Right renal cortex interstitium (tissue), 3 donors: ENCODE results near the gene ABCF3. TPM values are rescaled to one million over a fixed set of nuclear protein-coding genes. Genes with fewer than 3 reads are reported as not detected.

Experiments used
- DNase-seq, 3 donors: peaks; one replicate each; pipeline ENCODE4 v3.0.0-alpha.2; 2013; ENCODE audit warnings: low read depth in 3 of 3, low spot score in 2 of 3
- polyA plus RNA-seq, 3 donors: library from polyadenylated mRNA; unstranded; fragments of 120-200 nt; gene quantifications; one replicate each; pipeline ENCODE4 v1.2.1, GENCODE V29; 2013; ENCODE audit not compliant: insufficient read length in 3 of 3

Gene ABCF3
- polyA plus RNA-seq, 3 donors: 55.1 to 59.6 (median 56.2) TPM

GRCh38 chr3:184230603-184231528 is 44.9 kb downstream of the ABCF3 start:
- DNase-seq: no peak

DNA sequence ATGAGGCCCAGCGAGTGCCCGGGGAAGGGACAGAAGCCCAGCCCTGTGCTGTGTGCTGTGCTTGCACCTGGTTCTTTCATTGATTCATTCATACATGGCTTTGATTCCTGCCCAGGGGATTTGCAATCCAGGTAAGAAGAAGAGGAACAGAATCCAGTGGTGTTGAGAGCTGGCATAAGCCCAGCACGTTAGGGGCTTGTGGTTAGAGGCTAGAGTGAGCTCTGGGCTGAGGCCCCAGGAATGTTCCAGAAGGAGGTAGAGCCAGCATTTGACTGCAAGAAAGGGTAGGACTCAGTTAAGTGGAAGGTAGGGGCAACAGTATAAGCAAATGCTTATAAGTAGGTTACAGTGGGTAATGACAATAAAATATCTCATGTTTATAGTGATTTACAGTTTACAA is 45.7 kb downstream of the ABCF3 start:
- no peak for DNase-seq

- DNase-seq: no peak
These were observed 47.3 kb downstream of the ABCF3 start for GRCh38 chr3:184233127-184233843.

- no peak for DNase-seq
These were observed 48.2 kb downstream of the ABCF3 start for GRCh38 chr3:184234224-184234623.

- DNase-seq: no peak
These were observed 48.8 kb downstream of the ABCF3 start for GRCh38 chr3:184234671-184235380.

GRCh38 chr3:184235381-184236032 is 49.5 kb downstream of the ABCF3 start:
- no peak for DNase-seq

GRCh38 chr3:184236033-184236410 is 50.0 kb downstream of the ABCF3 start:
- DNase-seq: no peak

DNA sequence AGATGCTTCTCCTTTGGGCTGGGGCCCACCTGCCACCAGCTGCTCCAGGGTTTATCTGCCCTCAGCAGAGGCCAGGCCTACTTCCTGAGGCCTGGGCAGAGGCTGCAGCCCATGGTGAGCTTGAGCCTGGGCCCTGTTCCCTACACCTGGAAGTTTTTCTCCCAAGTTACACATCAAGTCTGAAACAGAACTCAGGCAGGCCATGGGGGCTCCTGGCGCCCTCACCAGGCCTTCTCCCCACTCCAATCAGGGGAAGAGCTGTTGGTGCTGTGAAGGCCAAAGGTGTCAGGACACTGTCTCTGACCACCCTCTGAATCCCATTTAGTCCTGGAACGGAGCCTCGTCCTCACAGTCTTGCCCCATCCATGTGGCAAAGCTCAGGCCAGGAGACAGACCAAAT is 50.6 kb downstream of the ABCF3 start:
- no peak for DNase-seq

DNA sequence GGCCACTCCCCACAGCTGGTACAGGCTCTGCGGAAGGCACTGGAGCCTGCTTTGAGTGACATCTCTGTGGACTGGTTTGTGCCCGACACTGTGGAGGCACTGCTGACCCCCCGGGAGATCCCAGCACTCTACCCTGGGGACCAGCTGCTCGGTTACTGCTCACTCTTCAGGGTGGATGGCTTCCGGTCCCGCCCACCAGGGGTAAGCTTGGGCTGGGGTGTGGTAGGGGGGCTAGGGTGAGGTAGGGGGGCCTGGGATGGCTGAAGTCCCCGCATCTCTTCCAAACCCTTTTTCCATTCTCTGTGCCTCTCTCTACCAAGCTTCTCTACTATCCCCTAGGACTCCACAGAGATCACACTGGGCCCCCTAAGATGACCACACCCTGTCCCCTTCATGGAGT is 51.2 kb downstream of the ABCF3 start:
- no peak for DNase-seq

DNA sequence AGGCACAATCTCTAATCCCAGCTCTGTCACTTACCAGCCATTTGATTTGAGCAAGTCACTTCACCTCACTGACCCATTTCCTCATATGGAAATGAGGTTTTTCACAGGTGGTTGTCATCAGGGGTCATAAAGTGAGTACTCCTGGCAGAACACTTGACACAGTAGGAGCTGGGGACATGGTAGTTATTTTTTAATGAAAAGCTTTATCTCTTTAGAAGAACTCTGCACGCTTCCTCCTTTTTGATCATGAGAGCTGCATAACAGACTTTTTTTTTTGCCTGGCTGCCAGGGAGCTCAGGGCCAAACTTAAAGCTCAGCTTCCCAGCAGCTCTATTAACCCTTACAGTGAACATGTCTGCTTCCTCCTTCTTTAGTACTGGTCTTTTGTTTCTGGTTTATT is 51.8 kb downstream of the ABCF3 start:
- DNase-seq: no peak

GRCh38 chr3:184238246-184238818 is 52.3 kb downstream of the ABCF3 start:
- no peak for DNase-seq

- no peak for DNase-seq
These were observed 53.2 kb downstream of the ABCF3 start for GRCh38 chr3:184239221-184239620.

DNA sequence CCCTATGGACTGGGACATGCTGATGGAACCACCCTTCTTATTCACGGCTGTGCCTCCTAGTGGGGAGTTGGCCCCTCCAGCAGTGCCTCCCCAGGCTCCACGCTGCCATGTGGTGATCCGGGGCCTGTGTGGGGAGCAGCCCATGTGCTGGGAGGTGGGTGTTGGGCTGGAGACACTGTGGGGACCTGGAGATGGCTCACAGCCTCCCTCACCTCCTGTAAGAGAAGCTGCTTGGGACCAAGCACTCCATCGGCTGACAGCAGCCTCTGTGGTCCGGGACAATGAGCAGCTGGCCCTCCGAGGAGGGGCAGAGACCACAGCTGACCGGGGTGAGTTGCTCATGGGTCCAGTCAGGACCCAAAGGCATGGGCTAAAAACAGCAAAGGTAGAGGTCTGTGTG is 53.7 kb downstream of the ABCF3 start:
- DNase-seq: no peak

GRCh38 chr3:184240384-184241140 is 54.6 kb downstream of the ABCF3 start:
- DNase-seq: no peak

DNA sequence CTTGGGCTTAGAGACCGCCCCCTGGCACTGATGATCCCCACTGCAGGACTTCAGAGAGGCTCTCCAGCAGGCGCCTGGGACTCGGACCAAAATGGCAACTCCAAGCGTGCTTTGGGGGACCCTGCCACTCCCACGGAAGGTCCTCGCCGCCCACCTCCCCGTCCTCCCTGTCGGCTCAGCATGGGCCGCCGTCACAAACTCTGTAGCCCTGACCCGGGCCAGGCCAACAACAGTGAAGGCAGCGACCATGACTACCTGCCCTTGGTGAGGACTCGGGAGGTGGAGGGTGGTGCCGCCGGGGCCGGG is 55.1 kb downstream of the ABCF3 start:
- DNase-seq: no peak

DNA sequence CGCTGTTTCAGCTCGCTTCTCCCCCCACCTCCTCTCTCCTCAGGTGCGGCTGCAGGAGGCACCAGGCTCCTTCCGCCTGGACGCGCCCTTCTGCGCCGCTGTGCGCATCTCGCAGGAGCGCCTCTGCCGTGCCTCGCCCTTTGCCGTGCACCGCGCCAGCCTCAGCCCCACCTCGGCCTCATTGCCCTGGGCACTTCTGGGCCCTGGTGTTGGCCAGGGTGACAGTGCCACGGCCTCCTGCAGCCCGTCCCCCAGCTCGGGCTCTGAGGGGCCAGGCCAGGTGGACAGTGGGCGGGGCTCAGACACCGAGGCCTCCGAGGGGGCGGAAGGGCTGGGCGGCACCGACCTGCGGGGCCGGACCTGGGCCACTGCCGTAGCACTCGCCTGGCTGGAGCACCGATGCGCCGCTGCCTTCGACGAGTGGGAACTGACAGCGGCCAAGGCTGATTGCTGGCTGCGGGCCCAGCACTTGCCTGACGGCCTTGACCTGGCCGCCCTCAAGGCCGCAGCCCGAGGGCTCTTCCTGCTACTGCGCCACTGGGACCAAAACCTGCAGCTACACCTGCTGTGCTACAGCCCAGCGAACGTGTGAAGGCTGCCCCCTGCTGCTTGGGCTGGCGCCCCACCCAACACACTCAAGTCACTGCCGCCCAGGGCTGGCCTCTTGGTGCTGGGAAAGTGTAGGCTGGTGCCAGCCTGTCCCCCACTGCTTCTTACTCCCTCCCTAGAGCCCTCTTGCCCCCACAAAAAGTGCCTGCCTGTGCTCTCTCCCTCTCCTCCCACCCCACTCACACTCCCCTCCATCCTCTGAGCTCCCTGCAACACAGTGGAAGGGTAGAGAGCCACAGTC is 55.7 kb downstream of the ABCF3 start:
- no peak for DNase-seq

DNA sequence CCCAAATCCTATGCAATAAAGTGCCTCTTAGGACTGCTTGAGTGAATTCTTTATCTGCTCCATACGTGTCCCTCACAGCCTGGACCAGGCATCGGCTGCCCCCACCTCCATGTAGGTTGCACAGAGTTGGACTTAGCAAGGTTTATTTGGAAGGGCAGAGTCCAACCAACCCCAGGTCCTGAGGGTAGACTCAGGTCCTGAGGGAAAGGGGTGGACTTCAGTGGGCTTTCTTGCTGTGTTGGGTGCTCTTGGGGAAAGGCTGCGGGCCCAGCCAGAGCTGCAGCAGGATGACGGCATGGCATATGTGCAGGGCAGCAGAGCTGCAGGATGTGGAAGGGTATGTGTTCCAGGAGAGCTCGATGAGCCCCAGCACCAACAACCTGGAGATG is 56.3 kb downstream of the ABCF3 start:
- no peak for DNase-seq
